NCI-H146 (cell line): ENCODE results near the gene SEC24D.
A peak's percentile ranks its signal among the peaks of the same experiment; 100 is the strongest.

Source experiments
- DNase-seq: peaks from one replicate; lab custom pipeline; 2025; lab: John Stamatoyannopoulos, UW

Gene SEC24D

DNA sequence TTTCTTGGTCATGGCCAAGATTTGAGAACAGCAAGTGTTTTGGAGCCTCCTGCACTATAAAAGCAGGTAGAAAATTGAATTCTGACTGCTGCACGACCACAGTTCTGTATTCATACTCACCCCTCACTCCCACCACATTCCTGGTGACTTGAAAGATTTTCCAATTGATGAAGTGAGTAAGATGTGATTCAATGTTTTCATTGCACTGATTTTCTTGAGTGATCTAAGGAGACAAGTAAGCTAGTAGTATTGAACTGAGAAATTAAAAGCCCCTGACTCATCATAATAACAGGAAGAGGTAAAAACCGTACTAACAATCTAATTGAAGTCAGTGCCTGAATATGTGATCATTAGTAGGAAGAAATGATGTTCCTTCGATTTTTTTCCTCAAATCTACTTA is 6.1 kb upstream of the SEC24D start:
- DNase-seq: no peak

DNA sequence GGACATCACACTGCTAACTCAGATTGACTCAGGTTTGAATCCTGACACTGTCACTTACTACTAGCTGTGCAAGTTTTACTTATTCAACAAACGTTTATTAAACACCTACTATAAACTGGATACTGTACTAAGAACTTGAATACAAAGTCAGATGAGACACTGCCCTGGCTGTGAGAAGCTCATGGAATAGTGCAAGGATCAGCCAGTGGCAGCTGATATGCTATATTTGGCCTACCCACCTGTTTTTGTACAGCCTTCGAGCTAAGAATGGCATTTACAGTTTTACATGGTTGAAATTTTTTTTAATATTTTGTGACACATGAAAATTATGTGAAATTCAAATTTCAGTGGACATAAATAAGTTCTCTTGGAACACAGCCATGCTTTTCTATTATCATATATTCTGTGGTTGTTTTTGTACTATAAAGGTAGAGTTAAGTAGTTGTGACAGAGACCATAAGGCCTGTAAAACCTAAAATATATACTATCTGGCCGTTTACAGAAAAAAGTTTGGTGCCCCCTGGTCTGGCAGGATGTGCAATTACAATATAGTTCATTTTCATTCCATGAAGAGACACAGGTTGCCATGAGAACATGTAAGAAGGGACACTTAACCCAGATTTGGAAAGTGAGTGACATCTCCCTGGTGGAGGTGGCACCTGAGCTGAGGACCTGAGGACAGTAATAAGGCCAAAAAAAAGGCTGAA is 3.4 kb upstream of the SEC24D start:
- no peak for DNase-seq

DNA sequence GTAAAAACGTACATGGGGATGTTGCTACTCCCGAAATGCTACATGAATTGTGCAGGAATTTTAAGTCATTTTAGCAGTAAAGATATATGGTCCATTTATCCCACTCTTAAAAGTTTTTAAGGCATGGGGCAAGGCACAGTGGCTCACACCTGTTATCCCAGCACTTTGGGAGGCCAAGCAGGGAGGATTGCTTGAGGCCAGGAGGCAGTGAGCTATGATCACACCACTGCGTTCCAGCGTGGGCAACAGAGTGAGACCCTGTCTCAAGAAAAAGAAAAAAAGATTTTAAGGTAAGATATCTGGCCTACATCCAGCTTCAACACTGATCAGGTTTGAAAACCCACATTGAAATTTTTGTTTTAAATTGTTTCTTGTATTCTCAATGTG is 1.2 kb upstream of the SEC24D start:
- no peak for DNase-seq

DNA sequence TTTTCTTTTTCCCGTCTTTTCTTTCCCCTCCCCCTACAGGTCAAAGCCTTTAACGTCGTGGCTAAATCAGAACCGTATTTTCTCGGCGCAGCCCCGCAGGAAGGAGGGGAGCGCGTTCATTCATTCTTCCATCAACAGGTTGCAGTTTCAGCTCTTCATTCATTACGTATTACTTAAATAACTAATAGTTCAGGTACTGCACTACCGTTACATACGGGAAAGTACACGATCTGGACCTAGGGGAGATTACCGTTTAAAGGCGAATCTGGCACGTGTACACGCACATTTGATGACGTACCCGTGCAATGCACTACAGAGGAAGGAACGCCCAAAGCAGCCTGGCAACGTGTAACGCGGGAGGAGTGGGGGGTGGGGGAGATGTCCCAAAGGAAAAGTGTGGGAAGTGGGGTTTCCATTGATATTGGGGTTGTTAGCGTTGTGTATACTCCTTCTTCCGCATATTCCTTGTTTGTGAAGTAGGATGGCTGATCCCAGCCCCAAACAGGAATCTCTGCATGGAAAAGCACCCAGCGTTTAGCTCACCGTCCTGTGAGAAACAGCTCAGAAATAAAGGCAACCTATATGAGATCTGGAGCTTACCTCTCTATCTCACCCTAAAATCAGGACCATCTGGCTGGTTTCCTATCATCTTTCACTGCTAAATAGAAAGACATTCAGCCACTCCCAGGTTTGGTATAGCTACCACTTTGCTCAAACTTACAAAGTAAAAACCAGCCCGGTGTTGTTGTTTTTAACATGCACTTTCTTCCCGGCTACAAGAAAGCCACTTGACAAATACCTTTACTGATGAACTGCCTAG is 585 bp upstream of the SEC24D start:
- peak; percentile 42 for DNase-seq

DNA sequence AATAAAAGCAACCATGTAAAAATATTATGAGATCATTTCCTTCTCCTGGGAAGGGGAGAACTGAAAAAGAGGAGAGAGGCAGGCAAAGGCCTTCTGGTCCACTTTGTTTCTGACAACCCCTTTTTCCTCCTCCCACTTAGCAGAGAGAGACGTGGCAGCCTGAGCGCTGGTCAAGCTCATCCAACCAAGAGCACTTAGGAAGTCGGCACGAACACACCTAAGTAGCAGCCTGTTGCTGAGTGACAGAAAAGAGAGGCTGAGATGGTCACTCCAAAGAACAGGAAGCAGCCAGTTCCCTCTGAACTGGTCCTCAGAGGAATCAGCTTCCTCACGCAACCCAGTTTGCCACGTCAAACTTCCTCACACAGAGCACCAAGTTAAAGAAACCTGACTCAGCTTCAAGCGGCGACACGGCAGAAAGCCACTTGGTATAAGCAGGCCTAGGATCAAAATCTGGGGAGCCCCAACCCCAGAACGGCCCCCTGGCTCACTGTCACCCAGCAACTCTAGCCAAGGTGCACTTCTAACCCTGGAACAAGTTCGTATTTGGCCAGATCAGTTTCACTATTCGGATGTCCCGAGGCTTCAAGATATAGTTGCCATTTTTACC is 861 bp downstream of the SEC24D start:
- peak; percentile 69 for DNase-seq

DNA sequence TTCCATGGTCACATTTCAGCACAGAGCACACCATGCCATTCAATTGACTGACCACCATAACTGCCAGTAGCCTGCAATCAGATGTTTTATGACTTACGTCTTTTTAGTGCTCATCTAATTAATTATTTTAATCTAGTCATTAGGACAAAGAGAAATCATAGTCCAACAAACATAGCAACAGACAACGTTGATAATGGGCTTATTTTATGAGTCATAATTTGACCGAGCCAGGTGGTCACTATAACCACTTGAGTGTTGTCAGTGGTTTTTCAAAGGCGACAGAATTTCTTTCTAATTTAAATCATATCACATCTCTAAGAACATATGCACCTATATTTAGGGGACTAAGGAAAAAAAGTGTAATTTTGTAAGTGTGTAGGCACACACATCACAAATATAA is 1.9 kb downstream of the SEC24D start:
- peak; percentile 19 for DNase-seq

DNA sequence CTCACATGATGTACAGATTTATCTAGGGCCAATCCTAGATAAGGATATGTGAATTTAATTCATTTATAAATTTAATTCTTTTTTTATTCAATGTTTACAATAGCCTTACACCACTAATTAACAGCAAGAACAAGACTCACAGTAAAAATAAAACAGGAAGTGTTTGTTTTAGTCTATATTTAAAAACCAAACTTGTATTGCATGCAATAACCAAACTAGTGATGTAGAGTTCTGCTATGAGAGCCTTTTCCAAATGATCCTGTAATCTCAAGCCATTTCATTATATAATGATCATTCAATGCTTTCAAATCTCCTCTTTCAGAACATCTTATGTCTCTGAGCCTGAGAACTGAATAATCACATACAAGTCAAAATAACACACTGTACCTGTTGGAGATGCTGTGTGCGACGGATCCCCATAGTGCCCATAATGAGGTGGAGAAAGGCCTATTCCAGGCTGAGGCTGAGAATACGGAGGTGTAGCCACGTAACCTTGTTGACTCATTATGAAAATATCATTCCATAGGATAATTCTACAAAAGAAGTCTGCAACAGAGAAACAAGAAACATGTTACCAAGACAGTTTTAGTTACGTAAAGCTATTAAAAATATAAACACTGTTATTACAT is 2.6 kb downstream of the SEC24D start:
- no peak for DNase-seq

DNA sequence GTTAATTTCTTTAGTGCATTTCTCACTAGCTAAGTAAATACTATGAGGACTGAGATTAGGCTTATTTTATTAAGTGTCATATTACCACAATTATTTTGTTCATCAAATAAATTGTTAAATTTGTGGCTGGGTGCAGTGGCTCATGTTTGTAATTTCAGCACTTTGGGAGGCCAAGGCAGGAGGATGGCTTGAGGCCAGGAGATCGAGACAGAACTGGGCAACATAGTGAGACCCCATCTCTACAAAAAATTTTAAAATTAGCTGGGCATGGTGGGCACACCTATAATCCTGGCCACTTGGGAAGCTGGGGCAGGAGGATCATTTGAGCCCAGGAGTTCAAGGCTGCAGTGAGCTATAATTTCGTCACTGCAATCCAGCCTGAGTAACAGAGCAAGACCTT is 6.8 kb downstream of the SEC24D start:
- no peak for DNase-seq

DNA sequence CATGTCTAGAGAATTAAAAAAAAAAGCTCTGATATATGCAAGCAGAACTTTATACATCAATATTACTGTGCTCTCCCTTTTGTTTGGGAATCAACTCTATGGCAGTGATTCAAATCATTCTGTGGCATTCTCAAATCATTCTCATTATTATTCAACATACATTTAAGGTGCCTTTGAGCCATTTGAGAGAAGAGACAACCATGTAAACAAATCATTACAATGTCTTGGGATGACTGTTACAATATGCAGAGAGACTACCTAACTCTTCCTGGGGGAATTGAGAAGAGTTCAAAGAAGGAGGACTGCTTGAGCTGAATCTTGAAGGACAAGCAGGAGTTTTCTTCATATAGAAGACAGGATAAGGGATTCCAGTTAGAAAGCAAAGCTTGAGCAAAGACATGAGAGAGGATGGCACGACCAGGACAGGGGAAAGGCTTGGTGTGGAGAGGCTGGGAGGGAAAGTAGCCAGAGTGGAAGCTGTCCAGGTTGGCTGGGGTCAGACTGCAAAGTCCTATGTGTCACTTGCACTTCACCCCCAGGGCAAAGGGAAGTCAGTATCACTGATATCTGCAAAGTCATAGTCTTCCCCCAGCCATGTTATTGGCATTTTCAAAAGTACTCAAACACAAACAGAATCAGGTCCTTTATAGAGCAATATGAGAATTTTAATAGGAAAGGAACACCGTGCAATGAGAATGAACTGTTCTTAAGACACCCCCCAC is 9.0 kb downstream of the SEC24D start:
- no peak for DNase-seq

DNA sequence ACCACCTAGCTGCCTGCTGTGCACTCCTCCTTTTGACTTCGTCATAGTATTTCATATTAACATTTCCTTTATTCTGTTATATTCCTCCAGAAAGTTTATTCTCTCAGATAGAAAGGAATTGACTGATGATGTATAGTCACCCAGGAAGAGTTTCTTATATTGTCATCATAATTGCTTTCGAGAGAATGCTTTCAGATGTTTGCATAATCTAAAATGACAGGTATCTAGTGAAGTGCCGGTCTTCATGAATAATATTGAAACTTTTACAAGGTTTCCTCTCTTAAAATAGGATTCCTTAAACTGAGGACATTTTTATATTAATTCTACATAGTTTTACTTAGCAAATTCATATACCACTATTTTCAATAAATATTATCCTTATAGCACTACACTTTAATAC is 10.1 kb downstream of the SEC24D start:
- no peak for DNase-seq

DNA sequence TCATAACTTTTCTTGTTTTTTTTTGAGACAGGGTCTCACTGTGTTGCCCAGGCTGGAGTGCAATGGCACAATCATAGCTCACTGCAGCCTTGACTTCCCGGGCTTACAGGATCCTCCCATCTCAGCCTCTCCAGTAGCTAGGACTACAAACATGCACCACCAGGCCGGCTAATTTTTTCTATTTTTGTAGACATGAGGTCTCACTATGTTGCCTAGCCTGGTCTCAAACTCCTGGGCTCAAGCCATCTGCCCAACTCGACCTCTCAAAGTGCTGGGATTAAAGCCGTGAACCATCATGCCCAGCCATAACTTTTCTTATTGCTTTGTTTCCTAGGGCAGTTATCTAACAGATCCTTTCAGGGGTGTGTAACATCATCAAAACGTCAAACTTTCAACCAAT is 11.8 kb downstream of the SEC24D start:
- DNase-seq: no peak

DNA sequence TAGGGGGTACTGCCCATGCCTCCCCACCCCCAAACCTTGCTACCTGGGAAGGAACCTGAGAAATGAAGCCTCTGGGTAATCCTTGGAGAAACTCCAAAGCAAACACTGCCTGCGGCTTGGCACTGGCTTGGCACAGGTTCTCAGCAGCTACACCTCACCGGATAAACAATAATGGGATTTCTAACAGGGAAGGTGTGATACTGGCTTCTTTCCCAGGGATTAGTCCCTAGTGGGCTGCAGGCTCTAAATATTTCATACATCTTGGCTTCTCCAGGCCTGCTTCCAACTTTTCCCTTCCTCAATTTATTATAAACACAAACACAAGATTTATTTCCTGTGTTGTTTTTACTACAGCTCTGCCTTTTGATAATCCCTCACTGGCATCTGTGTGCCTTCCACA is 12.5 kb downstream of the SEC24D start:
- DNase-seq: no peak

DNA sequence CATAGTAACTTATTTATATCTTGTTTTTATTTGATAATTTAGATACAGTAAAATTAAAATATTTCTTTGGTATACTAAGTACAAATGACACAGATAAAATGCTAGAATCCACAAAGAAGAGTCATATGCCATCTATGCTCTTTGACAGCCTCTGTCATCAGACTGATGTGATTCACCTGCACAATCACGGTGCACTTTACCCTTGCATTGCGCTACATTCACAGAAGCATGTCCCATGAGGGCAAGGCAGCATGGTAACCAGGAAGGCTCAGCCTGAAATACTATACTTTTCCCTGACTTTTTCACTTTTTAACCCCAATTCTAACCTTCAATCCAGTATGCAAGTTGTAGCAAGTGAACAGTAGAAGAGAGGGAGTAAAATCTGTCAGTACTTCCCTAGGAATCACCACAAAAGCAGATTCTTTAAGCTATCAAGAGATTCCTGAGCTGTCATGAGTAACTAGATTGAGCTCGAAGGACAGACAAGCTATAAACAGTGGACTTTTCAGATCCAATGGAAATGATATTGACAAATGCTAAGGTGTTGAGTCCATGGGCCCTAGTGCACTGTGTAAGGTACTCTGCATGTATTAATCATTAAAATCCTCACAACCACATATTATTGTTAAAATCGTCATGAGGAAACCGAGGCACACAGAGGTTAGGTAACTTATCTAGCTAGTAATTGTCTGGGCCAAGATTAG is 14.2 kb downstream of the SEC24D start:
- no peak for DNase-seq

DNA sequence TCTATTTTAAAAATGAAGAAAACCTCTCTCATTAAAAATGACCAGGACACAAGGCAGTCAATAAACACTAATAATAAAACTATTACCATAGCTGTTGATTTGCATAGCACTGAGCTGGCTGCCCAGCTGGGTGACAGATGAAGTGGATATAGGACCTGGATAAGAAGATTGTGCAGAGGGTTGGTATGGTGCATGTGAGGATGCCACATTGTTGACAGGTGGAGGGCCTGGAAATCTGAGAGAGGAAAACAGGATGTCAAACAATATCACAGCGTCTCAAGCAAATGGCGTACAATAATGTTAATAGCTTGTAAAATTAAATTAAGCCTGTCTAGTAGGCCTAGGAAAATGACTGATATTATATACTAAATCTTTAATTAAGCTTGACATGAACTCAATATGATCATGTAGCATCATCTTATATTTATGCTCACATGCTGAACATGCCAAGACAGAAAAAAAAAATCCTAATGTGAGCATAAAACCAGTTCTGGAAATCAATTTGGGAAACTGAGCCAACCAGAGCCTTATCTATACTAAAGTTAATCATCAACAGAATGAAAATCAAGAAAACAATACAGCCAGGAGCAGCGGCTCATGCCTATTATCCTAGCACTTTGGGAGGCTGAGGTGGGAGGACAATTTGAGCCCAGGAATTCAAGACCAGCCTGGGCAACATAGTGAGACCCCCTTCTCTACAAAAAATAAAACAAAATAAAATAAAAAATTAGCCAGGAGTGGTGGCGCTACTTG is 18.6 kb downstream of the SEC24D start:
- no peak for DNase-seq

DNA sequence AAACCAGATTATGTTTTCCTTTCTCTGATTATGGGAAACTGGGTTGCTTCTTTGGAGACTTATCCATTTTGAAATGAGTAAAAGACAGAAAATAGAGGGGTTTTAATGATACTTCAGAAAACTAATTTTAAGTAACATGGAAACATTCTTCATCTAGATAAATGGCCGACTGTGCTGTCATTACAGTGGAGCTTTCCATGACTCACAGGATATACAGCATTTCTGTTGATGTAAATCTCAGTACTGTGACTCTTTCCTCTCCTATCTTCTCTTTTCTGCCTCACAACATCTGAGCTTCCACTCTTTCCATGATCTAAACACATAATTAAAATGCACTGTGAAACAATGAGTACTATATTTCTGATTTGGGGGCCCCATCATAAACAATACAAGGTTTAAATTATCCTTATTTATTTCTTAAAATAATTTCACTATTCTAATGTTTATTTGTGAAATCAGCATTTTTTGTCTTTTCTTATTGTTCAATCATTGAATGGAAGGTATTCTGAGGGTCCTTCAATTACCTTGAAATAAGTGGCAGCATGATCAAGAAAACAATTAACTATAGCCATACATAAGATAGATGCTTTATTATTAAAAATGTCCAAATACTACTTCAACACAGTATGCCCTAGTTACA is 19.3 kb downstream of the SEC24D start:
- no peak for DNase-seq

DNA sequence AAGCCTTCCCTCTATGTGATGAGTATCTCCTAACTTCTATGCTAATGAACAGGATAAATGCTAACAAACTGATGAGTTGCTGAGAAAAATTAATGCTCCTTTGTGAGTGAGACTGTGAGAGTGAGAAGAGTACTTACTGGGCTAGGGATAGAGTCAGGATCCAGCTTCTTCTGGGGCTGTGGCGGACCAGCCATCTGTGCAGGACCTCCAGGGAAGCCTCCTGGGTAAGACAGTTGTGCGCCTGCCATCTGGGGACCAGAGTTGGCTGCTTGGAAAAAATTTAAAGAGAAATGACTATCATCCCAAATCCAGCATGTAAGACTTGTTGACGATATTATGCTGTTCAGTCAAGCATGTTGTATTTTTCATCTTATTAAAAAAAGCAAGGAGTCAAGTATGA is 21.0 kb downstream of the SEC24D start:
- DNase-seq: no peak

DNA sequence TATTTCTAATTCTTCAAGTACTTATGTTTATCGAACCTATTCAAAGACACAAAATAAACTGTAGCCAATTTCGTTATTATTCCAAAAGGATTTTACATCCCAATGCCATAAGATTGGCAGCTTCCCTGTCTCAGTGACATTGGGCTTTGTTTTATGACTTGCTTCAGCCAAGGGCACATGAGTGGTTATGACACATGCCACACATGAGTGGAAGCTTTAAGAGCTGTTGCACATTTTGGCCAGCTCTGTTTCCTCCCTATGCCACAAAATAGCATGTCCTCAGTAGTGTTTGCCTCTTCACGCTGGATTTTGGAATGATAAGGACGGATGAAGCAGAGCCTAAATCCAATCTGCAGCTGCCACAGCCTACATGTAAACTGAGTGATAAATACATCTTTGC is 21.9 kb downstream of the SEC24D start:
- DNase-seq: no peak

DNA sequence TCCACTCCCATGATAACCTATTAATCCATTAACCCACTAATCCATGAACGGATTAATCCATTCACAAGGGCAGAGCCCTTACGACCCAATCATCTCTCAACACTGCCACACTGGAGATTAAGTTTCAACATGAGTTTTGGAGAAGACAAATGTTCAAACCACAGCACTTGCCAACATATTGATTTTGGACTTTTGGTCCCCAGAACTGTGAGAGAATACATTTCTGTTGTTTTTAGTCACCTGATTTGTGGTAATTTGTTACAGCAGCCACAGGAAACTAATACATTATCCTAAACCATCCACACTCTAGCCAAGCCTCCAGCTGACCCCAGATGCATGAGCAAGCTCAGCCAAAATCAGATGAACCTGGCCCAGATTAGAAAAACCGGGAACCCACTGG is 22.4 kb downstream of the SEC24D start:
- DNase-seq: no peak

DNA sequence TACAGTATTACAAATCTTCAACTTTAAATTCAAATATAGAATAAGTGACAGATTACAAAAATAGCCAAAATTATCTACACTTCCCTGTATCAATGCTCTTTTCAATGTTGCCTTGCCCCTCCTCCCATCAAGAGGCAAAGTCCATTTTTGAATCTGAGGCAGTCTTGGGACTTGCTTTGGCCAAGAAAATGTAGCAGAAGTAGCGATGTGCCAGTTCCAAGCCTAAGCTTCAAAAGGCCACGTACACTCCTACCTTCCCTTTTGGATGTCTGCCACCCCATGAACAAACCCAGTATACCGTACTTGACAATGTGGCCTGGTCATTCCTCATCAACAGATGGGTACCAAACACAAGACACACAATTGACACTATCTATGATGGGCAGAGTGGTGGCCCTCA is 24.1 kb downstream of the SEC24D start:
- no peak for DNase-seq
